GM18861 (cell line): ENCODE results near the gene GALNS.
"Not testable (repeated sequence)": the region's sequence is repeated elsewhere in the genome, so short reads cannot be mapped to it uniquely, and the experiment has no call there.

Source experiments
- ATAC-seq: cut with Tn5 transposase; IDR thresholded peaks from one replicate; pipeline ENCODE4 v1.9.1; 2021; ENCODE audit not compliant: unreplicated experiment

Gene GALNS, protein sequence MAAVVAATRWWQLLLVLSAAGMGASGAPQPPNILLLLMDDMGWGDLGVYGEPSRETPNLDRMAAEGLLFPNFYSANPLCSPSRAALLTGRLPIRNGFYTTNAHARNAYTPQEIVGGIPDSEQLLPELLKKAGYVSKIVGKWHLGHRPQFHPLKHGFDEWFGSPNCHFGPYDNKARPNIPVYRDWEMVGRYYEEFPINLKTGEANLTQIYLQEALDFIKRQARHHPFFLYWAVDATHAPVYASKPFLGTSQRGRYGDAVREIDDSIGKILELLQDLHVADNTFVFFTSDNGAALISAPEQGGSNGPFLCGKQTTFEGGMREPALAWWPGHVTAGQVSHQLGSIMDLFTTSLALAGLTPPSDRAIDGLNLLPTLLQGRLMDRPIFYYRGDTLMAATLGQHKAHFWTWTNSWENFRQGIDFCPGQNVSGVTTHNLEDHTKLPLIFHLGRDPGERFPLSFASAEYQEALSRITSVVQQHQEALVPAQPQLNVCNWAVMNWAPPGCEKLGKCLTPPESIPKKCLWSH

DNA sequence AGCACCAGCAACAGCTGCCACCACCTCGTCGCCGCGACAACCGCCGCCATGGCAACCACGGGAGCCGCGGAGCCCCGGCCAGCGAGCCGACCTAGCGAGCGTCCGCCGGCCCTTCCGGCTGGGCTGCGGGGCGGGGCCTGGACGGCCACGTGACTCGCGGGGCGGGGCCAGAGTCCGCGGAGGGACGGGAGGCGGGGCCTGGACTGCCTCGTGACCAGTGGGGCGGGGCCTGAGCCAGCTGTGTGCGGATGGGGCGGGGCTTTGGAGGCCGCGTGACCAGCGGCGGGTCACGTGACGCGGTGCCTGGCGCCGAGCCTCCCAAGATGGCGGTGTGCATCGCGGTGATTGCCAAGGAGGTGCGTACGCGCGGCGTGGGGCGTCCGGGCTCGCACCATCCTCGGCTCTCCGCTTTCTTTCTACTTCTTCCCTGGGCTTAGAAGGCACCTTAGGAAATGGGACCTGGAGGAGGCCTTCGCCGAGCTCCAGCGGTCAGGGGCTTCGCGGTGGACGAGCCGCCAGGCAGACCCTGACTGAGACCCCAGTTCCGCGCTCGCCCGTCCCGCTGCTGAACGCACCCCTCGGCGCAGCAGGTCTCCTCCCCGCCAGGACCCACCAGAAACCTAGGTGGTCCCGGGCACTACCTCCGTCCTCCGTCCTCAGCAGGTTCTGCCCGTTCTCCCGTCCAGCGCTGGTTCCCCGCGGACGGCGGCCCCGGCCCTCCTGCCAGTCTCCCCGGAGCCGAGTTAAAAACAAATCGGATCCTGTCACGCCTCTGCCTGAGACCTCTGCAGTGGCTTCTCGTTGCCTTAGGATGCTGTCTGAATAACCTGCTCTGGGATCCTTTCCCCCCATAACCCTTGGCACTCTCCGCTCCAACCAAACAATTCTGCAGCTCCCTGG, at the start of gene GALNS, which contains the start of gene TRAPPC2L:
Gene GALNS (minus strand): TSS at position 120 of the 900 bp plus-strand sequence. CDS start 70 bp downstream, at position 50.
Gene TRAPPC2L (plus strand): TSS at position 300 of the 900 bp plus-strand sequence. CDS start 24 bp downstream, at position 324.
- peak; percentile 67 for ATAC-seq

DNA sequence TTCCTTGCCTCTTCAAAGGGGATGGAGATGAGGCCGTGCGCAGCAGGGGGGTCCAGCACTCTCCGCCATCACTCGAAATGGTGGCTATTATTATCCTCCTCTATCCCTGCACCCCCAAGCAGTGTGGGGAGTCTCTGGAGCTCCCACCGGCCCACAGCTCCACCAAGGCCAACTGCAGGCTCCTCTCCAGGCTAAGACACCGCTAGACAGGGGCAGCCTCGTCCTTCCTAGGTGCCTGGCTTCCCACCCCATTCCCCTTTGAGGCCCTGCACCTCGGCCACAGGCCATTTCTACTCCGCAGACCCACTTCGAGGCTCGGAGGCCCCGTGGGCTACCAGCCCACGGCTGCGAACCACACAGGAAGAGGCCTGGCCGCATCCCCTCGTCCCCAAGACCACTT, 49.3 kb upstream of the GALNS start:
- no peak for ATAC-seq

DNA sequence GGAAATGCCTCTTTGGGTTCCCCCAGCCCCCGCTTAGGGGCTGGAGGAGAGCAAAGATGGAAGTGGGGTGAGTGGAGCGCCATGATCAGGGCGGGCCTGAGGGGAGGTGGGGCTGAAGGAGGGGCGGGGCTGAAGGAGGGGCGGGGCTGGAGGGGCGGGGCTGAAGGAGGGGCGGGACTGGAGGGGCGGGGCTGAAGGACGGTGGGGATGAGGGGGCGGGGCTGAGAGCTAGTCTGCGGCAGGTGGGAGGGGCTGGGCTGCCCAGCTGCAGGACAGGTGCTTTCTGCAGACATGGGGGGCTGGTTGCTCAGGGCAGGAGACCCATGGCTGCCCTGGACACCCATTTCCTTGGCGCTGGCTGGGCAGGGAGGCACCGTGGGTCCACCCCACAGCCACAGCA, 48.8 kb upstream of the GALNS start:
- ATAC-seq = no peak

DNA sequence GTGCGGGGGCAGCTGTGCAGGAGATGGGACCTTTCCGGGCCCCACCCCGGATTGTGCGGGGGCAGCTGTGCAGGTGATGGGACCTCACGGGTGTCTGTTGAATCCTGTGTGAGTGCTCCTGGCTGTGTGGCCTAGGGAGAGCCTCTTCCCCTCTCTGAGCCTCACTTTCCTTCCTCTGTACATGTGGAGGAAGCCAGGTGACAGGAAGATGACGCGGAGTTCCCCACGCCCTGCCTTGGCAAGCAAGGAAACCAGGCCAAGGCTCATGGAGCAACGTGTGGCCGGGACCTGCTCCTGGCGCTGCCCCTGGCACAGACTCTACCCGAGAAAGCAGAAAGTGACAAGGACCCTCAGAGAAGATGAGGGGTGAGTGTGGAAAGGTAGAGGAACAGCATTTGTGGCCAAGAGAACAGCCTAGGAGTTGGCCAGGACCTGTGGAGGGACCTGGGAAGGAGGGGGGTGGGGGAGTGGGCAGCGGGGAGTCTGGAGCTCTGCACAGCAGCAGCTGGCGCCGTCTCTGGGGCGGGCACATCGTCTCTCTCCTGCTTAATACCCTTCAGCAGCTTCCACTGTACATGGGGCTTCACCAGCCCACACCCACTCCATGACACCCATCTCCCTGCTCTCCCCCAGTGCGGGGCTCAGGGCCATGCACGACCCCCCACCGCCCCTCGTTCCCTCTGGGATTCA, 48.1 kb upstream of the GALNS start:
- no peak for ATAC-seq

DNA sequence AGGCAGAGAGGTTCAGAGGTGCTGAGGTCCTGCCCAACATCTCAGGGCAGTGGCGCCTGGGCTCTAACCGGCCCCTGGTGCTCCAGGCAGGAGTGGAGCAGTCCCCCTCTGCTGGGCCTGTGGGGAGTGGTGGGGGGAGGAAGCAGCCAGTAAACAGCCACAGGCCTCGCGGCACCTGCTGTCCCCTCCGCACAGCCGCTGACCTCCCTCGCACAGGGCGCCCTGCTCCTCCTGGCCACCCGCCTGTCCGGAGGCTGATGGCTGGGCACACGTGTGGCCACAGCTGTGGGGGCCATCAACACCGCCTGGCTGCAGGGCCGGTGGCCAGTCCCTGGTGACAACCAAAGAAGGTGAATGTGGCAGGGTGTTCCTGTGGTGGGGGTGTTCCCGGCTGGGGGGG, 46.5 kb upstream of the GALNS start:
- ATAC-seq = no peak

DNA sequence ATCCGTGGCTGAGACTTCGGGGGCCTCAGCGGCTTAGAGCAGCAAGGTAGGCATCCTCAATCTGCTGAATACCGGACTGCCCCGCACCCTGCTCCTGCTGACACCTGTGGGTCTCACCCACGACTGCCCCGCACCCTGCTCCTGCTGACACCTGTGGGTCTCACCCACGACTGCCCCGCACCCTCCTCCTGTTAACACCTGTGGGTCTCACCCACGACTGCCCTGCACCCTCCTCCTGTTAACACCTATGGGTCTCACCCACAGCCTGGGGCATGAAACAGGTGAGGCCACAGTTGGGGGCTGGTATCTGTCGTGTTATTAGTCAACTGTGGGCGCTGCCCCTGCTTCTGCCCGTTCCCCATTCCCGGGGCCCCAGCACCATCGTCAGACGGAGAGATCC, 46.0 kb upstream of the GALNS start:
- no peak for ATAC-seq

DNA sequence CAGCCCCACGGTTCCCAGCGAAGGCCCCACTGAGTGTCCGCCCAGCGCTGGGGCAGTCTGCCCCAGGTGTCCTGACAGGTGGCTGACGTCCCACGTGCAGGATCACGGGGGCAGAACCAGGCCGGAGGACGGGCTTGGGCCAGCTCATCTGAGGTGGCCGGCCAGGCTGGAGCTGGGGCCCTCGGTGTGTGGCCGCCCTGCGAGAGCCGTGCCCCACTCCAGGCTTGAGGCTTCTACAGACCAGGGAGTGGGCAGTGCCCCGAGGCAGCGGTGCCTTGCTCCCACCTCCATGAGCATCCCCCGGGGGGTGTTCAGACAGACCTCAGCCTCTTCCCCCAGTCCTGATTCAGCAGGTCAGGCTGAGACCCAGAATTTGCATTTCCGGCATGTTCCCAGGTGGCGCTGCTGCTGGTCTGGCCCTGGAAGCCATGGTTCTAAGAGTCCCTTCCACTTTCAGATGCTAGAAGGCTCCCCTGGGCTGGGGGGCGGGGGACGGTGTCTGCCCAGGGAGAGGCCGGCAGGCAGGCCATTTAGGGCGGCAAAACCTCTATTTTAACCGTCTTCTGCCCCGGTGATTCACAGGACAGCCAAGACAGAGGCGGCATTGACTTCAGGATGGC, 45.1 kb upstream of the GALNS start:
- no peak for ATAC-seq

DNA sequence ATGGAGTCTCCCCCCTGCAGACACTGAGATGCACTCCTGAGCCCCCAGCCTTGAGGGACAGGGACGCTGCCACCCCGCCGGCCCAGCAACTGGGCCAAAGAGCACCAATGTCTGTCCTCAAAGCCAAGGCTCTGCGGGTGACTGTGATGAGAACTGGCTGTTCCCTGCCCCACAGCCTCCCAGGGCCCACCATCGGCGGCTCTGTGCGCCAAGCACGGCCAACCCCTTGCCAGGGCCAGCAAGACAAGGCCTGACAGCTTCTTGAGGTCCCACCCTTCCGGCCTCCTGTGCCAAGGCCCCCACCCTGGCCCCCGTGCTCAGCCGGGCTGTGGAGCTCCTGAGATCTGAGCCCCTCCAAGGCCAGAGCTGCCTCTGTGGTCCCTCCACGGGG, 43.9 kb upstream of the GALNS start:
- no peak for ATAC-seq

DNA sequence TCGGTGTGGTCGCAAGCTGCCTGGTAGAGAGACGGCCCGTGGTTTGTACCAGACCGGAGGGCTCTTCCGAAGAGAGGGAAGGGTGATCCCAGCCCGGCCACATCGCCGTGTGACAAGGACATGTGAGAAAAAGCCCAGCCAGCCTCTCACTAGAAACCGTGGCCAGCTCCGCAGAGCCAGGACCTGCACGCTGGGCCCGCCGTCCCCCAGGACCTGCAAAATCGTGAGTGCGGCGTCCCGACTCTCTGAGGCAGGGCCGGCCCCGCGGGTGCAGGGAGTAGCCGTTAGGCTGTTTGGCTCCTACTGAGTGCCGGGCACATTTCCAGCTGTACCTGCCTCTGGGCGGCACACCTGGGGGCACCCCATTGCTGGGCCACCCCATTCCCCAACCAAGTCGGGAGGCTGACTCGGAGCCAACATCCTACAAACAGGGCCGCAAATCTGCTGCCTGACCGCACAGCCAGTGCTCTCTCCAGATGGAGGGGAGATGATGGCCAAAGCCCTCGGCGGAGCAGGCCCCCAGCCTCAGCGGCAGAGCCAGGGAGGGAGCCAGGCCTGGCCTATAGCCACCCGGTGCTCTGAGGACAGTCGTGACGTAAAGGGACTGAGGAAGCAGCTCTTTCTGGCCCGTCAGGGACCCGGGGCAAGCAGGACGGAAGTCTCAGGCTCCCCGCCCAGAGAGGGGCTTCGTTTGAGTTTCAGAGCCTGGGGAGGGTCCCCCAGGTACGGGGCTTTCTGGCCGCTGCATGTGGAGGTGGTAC, 43.3 kb upstream of the GALNS start:
- ATAC-seq = no peak

DNA sequence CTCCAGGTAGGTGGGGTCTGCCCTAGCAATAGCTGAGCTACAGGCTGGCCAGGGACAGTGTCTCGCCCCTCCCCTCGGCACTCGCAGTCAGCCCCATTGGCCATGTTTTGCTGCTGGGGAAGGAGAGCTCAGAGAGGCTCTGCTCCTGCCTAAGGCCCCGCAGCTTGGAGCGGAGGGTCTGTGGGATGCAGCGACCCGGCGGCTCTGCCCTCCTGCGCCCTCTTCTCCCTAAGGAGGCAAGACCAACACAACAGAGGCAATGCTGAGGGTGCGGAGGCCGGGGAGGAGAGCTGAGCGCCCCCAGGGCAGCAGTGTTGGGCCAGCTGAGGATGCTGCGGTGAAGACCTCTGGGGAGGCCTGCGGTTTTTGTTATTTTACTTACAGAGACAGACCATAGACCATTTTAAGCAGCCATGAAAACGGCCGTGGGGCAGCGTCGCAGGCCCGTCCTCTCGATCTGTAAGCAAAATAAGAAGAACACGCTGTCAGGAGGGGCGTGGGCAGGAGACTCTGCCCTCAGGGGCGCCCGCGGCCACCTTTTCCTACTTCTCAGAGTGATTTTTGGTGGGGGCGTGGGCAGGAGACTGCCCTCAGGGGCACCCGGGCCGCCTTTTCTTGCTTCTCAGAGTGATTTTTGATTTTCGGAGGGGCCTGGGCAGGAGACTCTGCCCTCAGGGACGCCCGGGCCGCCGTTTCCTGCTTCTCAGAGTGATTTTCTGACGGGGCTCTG, 41.1 kb upstream of the GALNS start:
- ATAC-seq = no peak

DNA sequence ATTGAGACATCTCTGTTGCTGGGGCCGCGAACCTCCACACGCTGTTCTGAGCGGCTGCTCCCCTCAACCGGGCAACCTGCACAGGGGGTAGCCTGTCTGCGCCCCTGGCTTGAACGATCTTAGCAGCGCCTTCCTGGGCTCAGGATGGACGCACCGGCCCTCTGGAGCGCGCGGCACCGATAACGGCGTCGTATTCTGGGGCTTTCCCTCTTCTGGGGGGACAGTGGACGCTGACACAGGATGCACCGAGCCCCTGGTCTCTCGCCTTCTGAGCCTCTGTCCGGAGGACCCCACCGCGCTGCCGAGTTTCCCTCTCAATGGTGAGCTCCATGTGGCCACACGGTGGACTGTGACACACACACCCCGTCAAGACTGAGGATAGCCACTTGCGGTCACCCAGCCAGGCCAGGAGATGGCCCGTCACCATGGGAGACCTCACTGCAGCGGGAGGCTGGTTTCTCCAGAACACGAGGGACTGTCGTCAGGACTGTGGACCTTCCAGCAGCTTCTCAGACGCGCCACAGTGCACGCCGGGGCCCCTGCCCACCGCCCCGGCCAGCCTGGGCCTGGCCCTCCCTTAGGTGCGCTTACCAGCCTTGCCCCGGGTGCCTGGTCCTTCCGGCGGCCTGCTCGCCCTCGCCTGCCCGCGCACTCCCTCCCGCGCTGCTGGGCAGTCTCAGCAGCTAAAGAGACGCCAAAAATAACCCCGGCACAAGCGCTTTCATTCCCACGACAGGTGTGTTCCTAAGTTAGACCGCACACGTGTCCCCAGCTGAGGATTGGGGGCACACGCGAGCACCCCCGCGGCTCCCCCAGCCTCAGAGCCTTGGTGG, 39.7 kb upstream of the GALNS start:
- ATAC-seq = no peak

DNA sequence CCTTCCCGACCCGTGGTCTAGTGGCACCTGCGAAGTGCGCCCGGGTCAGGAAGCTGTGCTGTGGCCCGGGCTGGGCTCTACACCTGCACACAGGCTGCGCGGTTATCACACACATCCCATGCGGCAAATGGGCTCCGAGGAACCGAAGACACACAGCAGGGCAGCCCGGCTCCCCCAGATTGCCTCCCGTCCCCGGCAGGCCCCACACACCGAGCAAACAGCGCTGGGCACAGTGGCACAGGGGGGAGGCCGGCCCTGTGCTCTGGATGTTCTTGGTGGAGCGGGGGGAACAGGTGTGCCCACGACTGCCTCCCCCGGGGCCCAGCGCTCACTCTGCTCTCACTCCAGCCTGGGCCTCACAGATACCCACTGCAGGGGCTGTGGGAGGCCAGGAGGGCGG, 38.6 kb upstream of the GALNS start:
- no peak for ATAC-seq

DNA sequence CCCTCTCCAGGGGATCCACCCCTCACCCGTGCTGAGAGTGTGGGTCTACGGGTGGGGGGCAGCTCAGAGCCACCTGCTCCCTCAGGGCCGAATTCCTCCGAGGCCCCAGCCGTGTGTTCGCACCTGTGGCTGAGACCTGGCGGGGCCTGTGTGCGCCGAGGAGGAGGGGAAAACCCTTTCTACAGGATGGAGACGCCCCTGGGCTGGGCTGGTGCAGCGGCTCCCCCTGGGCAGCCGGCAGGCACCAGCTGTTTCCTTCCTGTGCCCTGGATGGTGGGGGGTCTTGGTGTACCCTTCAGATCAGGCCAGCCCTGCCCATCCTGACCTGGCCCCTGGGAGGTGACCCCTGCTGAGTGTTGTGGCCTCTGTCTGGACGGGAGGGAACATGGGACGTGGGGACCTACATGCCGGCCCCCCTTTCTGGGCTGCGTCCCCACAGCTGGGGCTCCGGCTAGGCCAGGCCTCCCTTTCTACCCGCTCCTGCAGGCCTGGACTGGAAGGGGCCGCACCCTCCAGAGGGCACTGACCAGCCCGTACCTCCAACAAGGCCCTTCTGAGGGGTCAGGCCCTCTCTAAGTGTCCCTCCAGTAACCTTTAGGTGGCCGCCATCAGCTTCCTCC, 38.0 kb upstream of the GALNS start:
- no peak for ATAC-seq

DNA sequence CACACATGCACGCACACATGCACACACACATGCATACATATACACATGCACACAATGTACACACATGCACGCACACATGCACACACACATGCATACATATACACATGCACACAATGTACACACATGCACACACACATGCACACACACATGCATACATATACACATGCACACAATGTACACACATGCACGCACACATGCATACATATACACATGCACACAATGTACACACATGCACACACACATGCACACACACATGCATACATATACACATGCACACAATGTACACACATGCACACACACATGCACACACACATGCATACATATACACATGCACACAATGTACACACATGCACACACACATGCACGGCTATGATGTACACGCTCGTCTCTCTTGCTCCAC, 37.5 kb upstream of the GALNS start:
- ATAC-seq = not testable (repeated sequence)

DNA sequence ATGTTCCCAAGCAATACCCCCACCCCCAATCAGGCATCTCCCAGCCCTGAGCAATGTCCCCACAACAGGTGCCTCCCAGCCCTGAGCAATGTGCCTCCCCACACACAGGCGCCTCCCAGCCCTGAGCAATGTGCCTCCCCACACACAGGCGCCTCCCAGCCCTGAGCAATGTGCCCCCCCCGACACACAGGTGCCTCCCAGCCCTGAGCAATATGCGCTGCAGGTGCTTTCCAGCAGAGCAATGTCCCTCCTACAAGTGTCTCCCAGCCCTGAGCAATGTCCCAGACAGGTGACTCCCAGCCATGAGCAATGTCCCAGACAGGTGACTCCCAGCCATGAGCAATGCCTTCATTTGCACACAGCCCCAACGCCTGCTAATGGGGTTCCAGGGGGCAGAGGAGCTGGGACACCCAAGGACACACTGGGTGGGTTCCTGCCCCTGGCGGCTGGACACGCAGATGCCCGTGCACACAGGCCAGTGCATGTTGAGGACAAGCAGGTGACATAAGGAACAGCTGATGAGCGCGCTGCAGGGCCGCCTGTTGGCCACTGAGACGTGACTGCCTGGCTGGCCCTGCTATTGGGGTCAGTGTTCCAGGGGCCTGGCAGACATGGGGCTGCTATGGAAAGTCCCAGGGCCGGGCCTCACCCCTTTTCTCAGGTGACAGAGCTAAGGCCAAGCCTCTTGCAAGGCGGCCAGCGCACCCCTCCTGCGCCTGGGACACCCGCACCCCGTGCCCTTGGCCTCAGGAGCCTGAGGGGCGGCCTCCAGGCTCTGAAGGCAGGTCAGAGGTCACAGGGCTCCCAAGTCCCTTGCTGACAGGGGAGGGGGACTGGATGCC, 36.6 kb upstream of the GALNS start:
- ATAC-seq = no peak

DNA sequence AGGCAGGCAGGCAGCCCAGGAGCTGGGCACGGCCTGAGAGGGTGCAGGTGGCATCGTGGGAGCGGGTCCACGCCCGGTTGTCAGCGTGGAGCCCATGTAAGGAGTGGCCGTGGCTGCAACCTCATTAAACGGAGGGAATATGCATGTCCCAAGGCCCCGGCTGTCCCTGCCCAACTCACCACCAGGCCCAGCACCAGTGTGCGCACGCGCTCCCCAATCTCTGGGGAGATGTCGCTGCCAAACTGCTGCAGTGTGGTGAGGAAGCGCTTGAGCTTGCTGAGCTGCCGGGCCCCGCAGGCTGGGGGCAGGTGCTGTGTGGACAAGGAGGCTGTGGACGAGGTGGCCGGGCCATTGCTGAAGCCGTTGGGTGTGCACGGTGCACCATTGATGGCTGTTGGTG, 35.3 kb upstream of the GALNS start:
- ATAC-seq = no peak

DNA sequence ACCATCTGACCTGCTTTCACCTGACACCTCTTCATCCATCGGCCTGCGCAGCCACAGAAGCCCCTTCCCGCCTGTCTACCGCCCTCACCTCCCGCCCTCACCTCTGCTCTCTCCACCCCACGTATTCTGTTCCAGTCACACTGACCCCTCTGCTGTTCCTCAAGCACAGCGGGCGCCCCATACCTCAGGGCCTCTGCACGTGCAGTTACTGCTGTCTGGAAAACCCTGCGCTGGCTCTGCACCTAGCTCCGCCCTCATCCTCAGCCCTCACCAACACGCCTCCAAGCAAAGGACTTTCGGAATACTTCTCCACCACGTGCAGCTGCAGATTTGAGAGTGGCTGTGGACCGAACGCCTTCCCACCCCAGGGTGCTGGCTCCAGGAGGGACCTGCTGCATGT, 34.3 kb upstream of the GALNS start:
- no peak for ATAC-seq
